ENCODE data around the gene OSBPL1A. TPM values are rescaled to one million over a fixed set of nuclear protein-coding genes. Genes with fewer than 3 reads are reported as not detected.

The OSBPL1A gene
- total and polyA plus RNA-seq, 7 donors: 15.2 to 110 (median 71.3) TPM

DNA sequence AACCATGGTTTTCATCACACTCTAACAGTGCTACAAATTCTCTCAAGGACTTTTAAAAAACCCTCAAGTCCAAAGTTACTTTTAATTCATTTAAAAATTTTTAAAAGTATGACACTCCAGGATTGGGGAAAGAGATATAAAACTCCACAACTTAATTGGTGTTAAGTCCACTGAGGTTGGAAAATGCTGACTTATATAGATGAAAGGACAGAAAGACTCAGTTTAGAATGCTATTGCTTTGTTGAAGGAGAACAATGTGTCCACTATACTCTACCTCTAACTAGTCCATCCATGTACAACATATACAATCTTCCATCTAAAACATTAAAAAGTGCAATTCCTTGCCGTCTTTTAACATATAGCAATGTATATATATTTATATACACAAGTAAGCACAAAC, 217.6 kb downstream of the OSBPL1A start:
- H3K4me1 ChIP-seq: peaks cover 0 to 7% (median 0%) of the 10 kb centered on the region in 4 donors
- 90 to 97% methylated on average over 1 of the region's 1 CpG for WGBS, 2 donors
- peaks cover 0 to 38% (median 0%) of the 10 kb centered on the region in 4 donors for H3K36me3 ChIP-seq
- no peak overlapping the region for H3K4me3 ChIP-seq
- intact Hi-C loops (cut with DNase I): loop anchor here (5.0 kb wide), 1 partner anchor 247 kb away; the partner anchor contains the start of gene IMPACT
- H3K9me3 ChIP-seq: no peaks in the 10 kb centered on the region
- no peak overlapping the region for H3K27ac ChIP-seq
- no peak for DNase-seq
- H3K27me3 ChIP-seq: no peaks in the 10 kb centered on the region
- TF ChIP-seq, protein P1, sequence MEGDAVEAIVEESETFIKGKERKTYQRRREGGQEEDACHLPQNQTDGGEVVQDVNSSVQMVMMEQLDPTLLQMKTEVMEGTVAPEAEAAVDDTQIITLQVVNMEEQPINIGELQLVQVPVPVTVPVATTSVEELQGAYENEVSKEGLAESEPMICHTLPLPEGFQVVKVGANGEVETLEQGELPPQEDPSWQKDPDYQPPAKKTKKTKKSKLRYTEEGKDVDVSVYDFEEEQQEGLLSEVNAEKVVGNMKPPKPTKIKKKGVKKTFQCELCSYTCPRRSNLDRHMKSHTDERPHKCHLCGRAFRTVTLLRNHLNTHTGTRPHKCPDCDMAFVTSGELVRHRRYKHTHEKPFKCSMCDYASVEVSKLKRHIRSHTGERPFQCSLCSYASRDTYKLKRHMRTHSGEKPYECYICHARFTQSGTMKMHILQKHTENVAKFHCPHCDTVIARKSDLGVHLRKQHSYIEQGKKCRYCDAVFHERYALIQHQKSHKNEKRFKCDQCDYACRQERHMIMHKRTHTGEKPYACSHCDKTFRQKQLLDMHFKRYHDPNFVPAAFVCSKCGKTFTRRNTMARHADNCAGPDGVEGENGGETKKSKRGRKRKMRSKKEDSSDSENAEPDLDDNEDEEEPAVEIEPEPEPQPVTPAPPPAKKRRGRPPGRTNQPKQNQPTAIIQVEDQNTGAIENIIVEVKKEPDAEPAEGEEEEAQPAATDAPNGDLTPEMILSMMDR (IDR thresholded peaks at IDR 0.05): no peak
- TF ChIP-seq POLR2AphosphoS5 (IDR thresholded peaks at IDR 0.05): no peak
- no peak for TF ChIP-seq POLR2A (IDR thresholded peaks at IDR 0.05)
- no peak for TF ChIP-seq EP300 (IDR thresholded peaks at IDR 0.05)

DNA sequence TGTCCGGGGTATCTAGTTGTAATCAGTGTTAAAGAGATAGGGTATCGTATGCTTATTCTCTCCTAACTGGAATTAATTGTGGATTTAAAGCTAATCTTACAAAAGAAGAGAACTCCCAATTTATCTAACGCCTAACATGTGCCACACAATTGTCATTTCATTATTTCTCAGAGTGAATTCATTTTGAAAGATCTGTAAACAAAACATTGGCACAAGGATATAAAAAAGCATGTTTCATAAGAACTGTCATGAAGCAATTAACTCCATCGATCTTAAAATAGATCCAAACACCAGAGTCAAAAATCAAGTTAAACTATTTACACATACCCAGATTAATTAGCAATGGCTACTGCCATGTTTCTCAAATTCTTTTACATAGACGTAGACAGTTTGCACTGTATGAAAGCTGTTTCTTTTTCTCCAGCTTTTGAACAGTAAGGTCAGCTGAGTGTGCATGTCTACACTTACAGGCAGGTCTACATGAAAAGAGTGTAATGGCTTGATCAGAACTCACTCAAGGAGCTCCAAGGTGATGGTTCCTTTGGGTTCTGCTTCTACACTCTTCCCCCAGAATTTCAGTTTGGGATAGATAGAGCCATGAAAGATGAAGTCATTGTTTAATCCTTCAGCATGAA, 220.0 kb downstream of the OSBPL1A start:
- intact Hi-C loops (cut with DNase I): loop anchor here (1.0 to 2.0 kb wide), 2 partner anchors 94 to 311 kb away; no protein-coding TSS in a partner anchor
- DNase-seq: no peak
- H3K27me3 ChIP-seq: no peaks in the 10 kb centered on the region
- WGBS, 2 donors: 86 to 89% methylated on average over 5 of the region's 5 CpGs
- TF ChIP-seq POLR2AphosphoS5 (IDR thresholded peaks at IDR 0.05): no peak
- TF ChIP-seq, protein P1 (IDR thresholded peaks at IDR 0.05): no peak
- no peak for TF ChIP-seq POLR2A (IDR thresholded peaks at IDR 0.05)
- TF ChIP-seq EP300 (IDR thresholded peaks at IDR 0.05): no peak
- H3K27ac ChIP-seq: no peak overlapping the region
- peaks cover 0 to 7% (median 0%) of the 10 kb centered on the region in 4 donors for H3K4me1 ChIP-seq
- no peak overlapping the region for H3K4me3 ChIP-seq
- H3K36me3 ChIP-seq: peaks cover 0 to 43% (median 0%) of the 10 kb centered on the region in 4 donors
- no peaks in the 10 kb centered on the region for H3K9me3 ChIP-seq

DNA sequence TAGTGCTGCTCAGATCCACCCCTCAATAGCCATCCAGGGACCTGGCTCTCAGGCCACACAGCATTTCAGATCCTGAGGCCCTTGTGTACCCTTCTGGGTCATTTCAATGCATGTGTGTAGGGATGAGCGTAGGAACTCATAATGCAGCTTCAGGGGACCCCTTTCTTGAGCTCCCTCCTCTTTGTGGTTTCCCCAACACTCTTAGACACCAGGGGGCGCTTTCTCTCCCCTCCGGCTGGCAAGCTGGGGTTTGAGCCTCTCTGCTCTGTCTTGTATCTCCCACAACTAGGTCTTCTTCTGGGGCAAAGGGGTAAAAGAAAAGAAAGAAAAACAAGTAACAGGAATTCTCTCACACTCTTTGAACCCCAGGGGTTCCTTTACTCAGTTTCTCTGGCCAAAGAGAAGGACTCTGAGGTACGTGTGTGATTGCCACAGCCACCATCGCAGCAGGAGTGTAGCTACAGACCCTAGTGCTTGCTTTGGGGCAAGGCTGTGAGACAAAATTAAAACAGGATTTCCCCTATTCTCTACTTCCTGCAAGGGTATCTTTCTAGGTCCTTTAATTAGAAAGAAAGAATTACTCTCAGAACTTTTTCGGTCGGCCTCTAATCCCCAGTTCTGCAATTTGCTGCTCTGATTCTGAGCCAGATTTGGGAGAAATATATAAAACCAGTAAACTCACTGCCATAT, 220.8 kb downstream of the OSBPL1A start:
- DNase-seq: peak; percentile 83
- peaks cover 0 to 43% (median 0%) of the 10 kb centered on the region in 4 donors for H3K36me3 ChIP-seq

DNA sequence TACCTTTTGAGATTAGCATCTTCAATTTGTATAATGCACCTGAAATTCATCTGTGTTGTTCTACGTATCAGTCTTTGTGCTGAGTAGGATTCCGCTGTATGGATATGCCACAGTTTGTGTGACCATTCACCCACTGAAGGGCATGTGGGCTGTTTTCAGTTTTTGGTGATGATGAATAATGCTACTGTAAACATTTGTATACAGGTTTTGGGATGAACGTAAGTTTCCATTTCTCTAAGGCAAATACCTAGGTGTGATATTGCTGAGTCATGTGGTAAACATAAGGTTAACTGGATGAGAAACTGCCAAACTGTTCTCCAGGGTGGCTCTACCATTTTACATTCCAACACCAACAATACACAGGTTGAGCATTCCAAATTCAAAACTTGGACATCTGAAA, 223.6 kb downstream of the OSBPL1A start:
- Histone ChIP-seq H3K27me3 (no peaks in the 10 kb centered on the region), H3K27ac (no peak overlapping the region), H3K4me3 (no peak overlapping the region), H3K4me1 (peaks cover 0 to 7% (median 0%) of the 10 kb centered on the region in 4 donors), H3K36me3 (peaks cover 0 to 47% (median 10%) of the 10 kb centered on the region in 4 donors), H3K9me3 (no peaks in the 10 kb centered on the region)
- DNase-seq: no peak
- WGBS, 2 donors: 86 to 87% methylated on average over 3 of the region's 3 CpGs
- intact Hi-C loops (cut with DNase I): no loop called here
- TF ChIP-seq, protein P1 (IDR thresholded peaks at IDR 0.05): no peak
- TF ChIP-seq EP300 (IDR thresholded peaks at IDR 0.05): no peak
- TF ChIP-seq POLR2A (IDR thresholded peaks at IDR 0.05): no peak
- TF ChIP-seq POLR2AphosphoS5 (IDR thresholded peaks at IDR 0.05): no peak

More for the DNA sequence above, 220.8 kb downstream of the OSBPL1A start:
- TF ChIP-seq POLR2A (IDR thresholded peaks at IDR 0.05): no peak
- TF ChIP-seq, protein P1 (IDR thresholded peaks at IDR 0.05): peak; percentile 57 to 76 (median 61)
- intact Hi-C loops (cut with DNase I): loop anchor here (1.0 to 2.0 kb wide), 2 partner anchors 94 to 312 kb away; no protein-coding TSS in a partner anchor
- H3K4me1 ChIP-seq: peaks cover 0 to 7% (median 0%) of the 10 kb centered on the region in 4 donors
- H3K4me3 ChIP-seq: no peak overlapping the region
- no peak overlapping the region for H3K27ac ChIP-seq
- 61 to 63% methylated on average over 7 of the region's 7 CpGs for WGBS, 2 donors
- no peaks in the 10 kb centered on the region for H3K27me3 ChIP-seq
- H3K9me3 ChIP-seq: no peaks in the 10 kb centered on the region
